A673 (cell line): ENCODE measurements around the gene PGRMC1. TPM values are rescaled to one million over a fixed set of nuclear protein-coding genes. Genes with fewer than 3 reads are reported as not detected.
"Not testable (repeated sequence)": the region's sequence is repeated elsewhere in the genome, so short reads cannot be mapped to it uniquely, and the experiment has no call there.

Experiments
- BruUV-seq: library from RNA; stranded (reverse); fragments of 400-500 nt; replicated peaks from 2 replicates; lab custom pipeline; 2021; lab: Mats Ljungman, UMichigan
- CTCF ChIA-PET: fragments of 300-600 bp; sonication (Branson Sonifier 250); formaldehyde crosslinking; loops from one replicate; lab custom pipeline; 2022; ENCODE audit warnings: antibody characterized with exemption; lab: Charles Lee
- POLR2A ChIA-PET: fragments of 300-600 bp; sonication (Branson Sonifier 250); formaldehyde crosslinking; loops from one replicate; lab custom pipeline; 2022; ENCODE audit warnings: antibody characterized with exemption; ENCODE audit not compliant: low non-redundant PET; lab: Charles Lee
- DNase-seq: peaks from one replicate; pipeline ENCODE4 v3.0.0-alpha.2; 2015; ENCODE audit warnings: low spot score
- H3K27ac ChIP-seq: fragments of 200-600 bp; sonication (generic); 2 replicates; pipeline ENCODE4 v1.5.1; 2016; ENCODE audit warnings: mixed run types, low read depth, mild to moderate bottlenecking, mixed read lengths, antibody characterized with exemption, low read length; ENCODE audit not compliant: poor library complexity, severe bottlenecking
- H3K27me3 ChIP-seq: fragments of 200-600 bp; sonication (generic); replicated peaks from 2 replicates; pipeline ENCODE4 v1.6.1; 2017; ENCODE audit warnings: mixed run types, low read depth, mild to moderate bottlenecking, mixed read lengths, antibody characterized with exemption, low read length; ENCODE audit not compliant: insufficient read depth, poor library complexity
- H3K36me3 ChIP-seq: fragments of 200-600 bp; sonication (generic); 2 replicates; pipeline ENCODE4 v1.6.1; 2016; ENCODE audit warnings: mixed run types, mild to moderate bottlenecking, mixed read lengths, antibody characterized with exemption, low read length; ENCODE audit not compliant: insufficient read depth, poor library complexity, severe bottlenecking
- H3K4me1 ChIP-seq: fragments of 200-600 bp; sonication (generic); 2 replicates; pipeline ENCODE4 v1.6.1; 2017; ENCODE audit warnings: mixed run types, mild to moderate bottlenecking, mixed read lengths, antibody characterized with exemption, low read length; ENCODE audit not compliant: insufficient read depth, poor library complexity, severe bottlenecking
- H3K4me3 ChIP-seq: fragments of 200-600 bp; sonication (generic); 2 replicates; pipeline ENCODE4 v1.5.1; 2016; ENCODE audit warnings: low read depth, mixed run types, mild to moderate bottlenecking, mixed read lengths, low read length; ENCODE audit not compliant: poor library complexity, severe bottlenecking
- H3K9me3 ChIP-seq: fragments of 200-600 bp; sonication (generic); 2 replicates; pipeline ENCODE4 v1.6.1; 2016; ENCODE audit warnings: mixed run types, low read depth, mild to moderate bottlenecking, mixed read lengths, antibody characterized with exemption, low read length; ENCODE audit not compliant: poor library complexity, severe bottlenecking
- EZH2 ChIP-seq: fragments of 200-600 bp; sonication (generic); IDR thresholded peaks from 2 replicates; pipeline ENCODE4 v1.6.1; 2017; ENCODE audit warnings: borderline replicate concordance, low read depth, mild to moderate bottlenecking, mixed read lengths, antibody characterized with exemption, low read length; ENCODE audit not compliant: poor library complexity, severe bottlenecking
- intact Hi-C: fragments of 100-400 bp; cut with micrococcal nuclease; formaldehyde crosslinking; loops from one replicate; pipeline ENCODE4 v1.10.0; 2022; ENCODE audit not compliant: unreplicated experiment
- total RNA-seq: library from RNA; stranded (reverse); gene quantifications from 2 replicates; pipeline ENCODE4 v1.2.3, GENCODE V29; 2021
- TF ChIP-seq, protein P1 (sequence below): fragments of 300-800, 200-600 bp; sonication (generic); conservative IDR thresholded peaks from 2 replicates; pipeline ENCODE4 v1.5.1; 2017; ENCODE audit warnings: low read depth, mild to moderate bottlenecking, antibody characterized with exemption, low read length, moderate library complexity, mixed read lengths

PGRMC1 gene
- total RNA-seq, 1 experiment from 2014 or later = 133 TPM

DNA sequence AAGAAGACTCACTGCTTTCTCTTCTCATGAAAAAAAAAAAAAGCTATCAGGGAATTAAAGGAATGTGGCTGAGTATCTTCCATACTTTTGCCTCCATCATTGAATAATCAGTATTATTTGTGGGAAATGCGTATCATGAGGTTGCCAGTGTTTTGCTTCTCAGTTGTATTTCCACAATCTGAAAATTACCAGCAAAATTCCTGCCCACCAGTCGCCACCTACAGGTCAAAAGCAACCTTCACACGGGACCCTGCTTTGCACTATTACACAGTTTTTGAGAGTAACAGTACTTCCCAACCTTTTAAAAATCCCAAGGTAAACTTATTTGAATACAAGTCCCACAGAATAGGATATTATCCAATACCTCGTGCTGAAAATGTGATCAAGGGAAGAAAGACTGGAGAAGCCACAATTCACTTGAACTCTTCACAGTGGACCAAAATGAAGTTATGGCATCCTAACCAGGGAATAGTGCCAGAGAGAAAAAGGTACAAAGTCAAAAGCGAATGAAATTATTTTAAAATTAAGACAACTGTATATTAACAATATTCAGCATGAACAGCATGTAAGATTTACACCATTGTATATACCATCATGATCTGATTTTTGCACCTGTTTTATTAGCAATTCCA, 30.4 kb downstream of the PGRMC1 start:
- DNase-seq = peak; percentile 36
- ChIA-PET CTCF (interaction anchor here (0.7 kb wide), 1 partner anchor 18 kb away, joined by 3 read pairs; no protein-coding TSS in a partner anchor), POLR2A (no interaction called here)
- TF ChIP-seq, protein P1, sequence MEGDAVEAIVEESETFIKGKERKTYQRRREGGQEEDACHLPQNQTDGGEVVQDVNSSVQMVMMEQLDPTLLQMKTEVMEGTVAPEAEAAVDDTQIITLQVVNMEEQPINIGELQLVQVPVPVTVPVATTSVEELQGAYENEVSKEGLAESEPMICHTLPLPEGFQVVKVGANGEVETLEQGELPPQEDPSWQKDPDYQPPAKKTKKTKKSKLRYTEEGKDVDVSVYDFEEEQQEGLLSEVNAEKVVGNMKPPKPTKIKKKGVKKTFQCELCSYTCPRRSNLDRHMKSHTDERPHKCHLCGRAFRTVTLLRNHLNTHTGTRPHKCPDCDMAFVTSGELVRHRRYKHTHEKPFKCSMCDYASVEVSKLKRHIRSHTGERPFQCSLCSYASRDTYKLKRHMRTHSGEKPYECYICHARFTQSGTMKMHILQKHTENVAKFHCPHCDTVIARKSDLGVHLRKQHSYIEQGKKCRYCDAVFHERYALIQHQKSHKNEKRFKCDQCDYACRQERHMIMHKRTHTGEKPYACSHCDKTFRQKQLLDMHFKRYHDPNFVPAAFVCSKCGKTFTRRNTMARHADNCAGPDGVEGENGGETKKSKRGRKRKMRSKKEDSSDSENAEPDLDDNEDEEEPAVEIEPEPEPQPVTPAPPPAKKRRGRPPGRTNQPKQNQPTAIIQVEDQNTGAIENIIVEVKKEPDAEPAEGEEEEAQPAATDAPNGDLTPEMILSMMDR = peak; percentile 88
- TF ChIP-seq EZH2 = no peak
- Histone ChIP-seq H3K36me3 (no peaks in the 10 kb centered on the region), H3K4me1 (no peaks in the 10 kb centered on the region), H3K9me3 (no peaks in the 10 kb centered on the region), H3K27me3 (no peaks in the 10 kb centered on the region), H3K27ac (no peak overlapping the region), H3K4me3 (no peak overlapping the region)
- BruUV-seq = no TSS peak
- intact Hi-C loops = loop anchor here (5.0 kb wide), 1 partner anchor 144 kb away; no protein-coding TSS in a partner anchor

DNA sequence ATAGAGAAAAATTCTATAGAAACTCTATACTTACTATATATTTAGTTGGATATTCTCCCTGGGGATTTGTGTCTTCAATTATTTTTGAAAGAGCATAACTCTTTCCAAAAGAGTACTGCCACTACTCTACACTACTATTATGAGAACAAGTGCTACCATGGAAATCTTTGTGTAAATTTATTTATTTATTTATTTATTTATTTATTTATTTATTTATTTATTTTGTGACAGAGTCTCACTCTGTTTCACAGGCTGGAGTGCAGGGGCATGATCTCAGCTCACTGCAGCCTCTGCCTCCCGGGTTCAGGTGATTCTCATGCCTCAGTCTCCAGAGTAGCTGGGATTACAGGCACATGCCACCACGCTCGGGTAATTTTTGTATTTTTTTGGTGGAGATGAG, 31.0 kb downstream of the PGRMC1 start:
- intact Hi-C loops = loop anchor here (5.0 kb wide), 1 partner anchor 145 kb away; no protein-coding TSS in a partner anchor

DNA sequence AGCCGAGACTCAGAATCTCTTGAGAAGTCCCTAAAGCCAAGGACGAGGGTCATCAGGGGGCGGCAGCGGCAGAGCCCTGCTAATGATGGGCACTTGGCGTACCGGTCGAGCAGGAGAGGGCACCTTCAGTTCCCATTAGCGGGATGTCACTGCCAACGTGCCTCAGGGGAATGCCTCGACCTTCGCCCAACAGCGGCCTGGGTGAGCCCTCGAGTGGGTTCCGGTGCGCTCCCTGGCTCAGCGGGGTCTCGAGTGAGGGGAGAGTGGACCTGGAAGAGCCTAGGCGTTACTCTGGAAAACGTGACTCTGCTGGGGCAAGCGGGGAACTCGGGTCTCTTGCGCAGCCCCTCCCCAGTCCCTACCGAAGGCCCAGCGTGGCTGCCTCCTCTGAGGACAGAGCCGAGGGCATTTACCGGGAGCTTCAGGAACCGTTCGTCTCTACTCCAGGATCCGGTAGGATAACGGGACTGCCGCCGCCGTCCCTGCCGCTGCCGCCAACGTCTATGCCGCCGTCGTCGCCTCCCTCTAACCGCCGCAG, 36.9 kb downstream of the PGRMC1 start:
- H3K4me1 ChIP-seq = no peaks in the 10 kb centered on the region
- no peak overlapping the region for H3K27ac ChIP-seq
- ChIA-PET POLR2A (no interaction called here), CTCF (no interaction called here)
- intact Hi-C loops = no loop called here
- no peaks in the 10 kb centered on the region for H3K27me3 ChIP-seq
- no peak for TF ChIP-seq EZH2
- TF ChIP-seq, protein P1 = no peak
- no peak for DNase-seq
- H3K4me3 ChIP-seq = no peak overlapping the region
- H3K9me3 ChIP-seq = no peaks in the 10 kb centered on the region
- no peaks in the 10 kb centered on the region for H3K36me3 ChIP-seq
- no TSS peak for BruUV-seq

More for the DNA sequence above, 31.0 kb downstream of the PGRMC1 start:
- H3K27me3 ChIP-seq, BruUV-seq, H3K4me3 ChIP-seq, POLR2A ChIA-PET, H3K27ac ChIP-seq, H3K9me3 ChIP-seq, CTCF ChIA-PET, DNase-seq, H3K4me1 ChIP-seq, H3K36me3 ChIP-seq: not testable (repeated sequence)
